DND-41 (cell line): ENCODE data around the gene ARAP1.

ENCODE experiments used
- ATAC-seq: fragments of 200-7000 bp; cut with Tn5 transposase; 3 replicates; pipeline ENCODE4 v1.9.1; 2021; ENCODE audit warnings: low read depth; ENCODE audit not compliant: insufficient read depth
- DNase-seq: peaks from one replicate; pipeline ENCODE4 v3.0.0-alpha.2; 2020
- H2AFZ ChIP-seq: 2 replicates; pipeline ENCODE4 v1.6.0; 2012; ENCODE audit warnings: low read depth, low read length
- H3K27ac ChIP-seq: 2 replicates; pipeline ENCODE4 v1.5.1; 2012; ENCODE audit warnings: low read length, inconsistent platforms
- H3K27me3 ChIP-seq: fragments of 200-600 bp; sonication (generic); 2 replicates; pipeline ENCODE4 v1.6.0; 2012; ENCODE audit warnings: low read length, mild to moderate bottlenecking, inconsistent platforms; ENCODE audit not compliant: insufficient read depth, poor library complexity
- H3K36me3 ChIP-seq: 2 replicates; pipeline ENCODE4 v1.5.1; 2012; ENCODE audit warnings: low read length, inconsistent platforms; ENCODE audit not compliant: insufficient read depth
- H3K4me1 ChIP-seq: 2 replicates; pipeline ENCODE4 v1.5.1; 2012; ENCODE audit warnings: mild to moderate bottlenecking, low read length; ENCODE audit not compliant: insufficient read depth
- H3K4me2 ChIP-seq: 2 replicates; pipeline ENCODE4 v1.6.0; 2012; ENCODE audit warnings: mild to moderate bottlenecking, moderate library complexity, low read length, inconsistent platforms; ENCODE audit not compliant: insufficient read depth
- H3K4me3 ChIP-seq, 2 experiments: fragments of 200-600 bp in 1 of 2; shearing (Covaris generic) in 1 of 2; 2 replicates each; pipeline ENCODE4 v1.5.1; 2012 to 2016; ENCODE audit warnings: inconsistent platforms in 2 of 2, low read length in 2 of 2, mild to moderate bottlenecking in 2 of 2, low read depth in 1 of 2, moderate library complexity in 1 of 2
- H3K79me2 ChIP-seq: 2 replicates; pipeline ENCODE4 v1.6.0; 2012; ENCODE audit warnings: low read length, inconsistent platforms; ENCODE audit not compliant: insufficient read depth
- H3K9ac ChIP-seq: 2 replicates; pipeline ENCODE4 v1.6.0; 2012; ENCODE audit warnings: low read depth, mild to moderate bottlenecking, inconsistent platforms, low read length, moderate library complexity
- H3K9me3 ChIP-seq: 2 replicates; pipeline ENCODE4 v1.5.1; 2012; ENCODE audit warnings: low read length, moderate library complexity, mild to moderate bottlenecking, inconsistent platforms; ENCODE audit not compliant: insufficient read depth, severe bottlenecking
- H4K20me1 ChIP-seq: 2 replicates; pipeline ENCODE4 v1.6.0; 2012; ENCODE audit warnings: low read length; ENCODE audit not compliant: insufficient read depth
- EZH2 ChIP-seq: IDR thresholded peaks from 3 replicates; pipeline ENCODE4 v1.6.1; 2012; ENCODE audit warnings: borderline replicate concordance, low read depth, mild to moderate bottlenecking, moderate library complexity, low read length, inconsistent platforms; ENCODE audit not compliant: severe bottlenecking
- TF ChIP-seq, protein P1 (sequence below): IDR thresholded peaks from 2 replicates; pipeline ENCODE4 v1.5.1; 2012; ENCODE audit warnings: borderline replicate concordance, low read length, moderate library complexity, mild to moderate bottlenecking; ENCODE audit not compliant: poor library complexity, severe bottlenecking; ENCODE audit errors: extremely low read depth

ARAP1 gene

DNA sequence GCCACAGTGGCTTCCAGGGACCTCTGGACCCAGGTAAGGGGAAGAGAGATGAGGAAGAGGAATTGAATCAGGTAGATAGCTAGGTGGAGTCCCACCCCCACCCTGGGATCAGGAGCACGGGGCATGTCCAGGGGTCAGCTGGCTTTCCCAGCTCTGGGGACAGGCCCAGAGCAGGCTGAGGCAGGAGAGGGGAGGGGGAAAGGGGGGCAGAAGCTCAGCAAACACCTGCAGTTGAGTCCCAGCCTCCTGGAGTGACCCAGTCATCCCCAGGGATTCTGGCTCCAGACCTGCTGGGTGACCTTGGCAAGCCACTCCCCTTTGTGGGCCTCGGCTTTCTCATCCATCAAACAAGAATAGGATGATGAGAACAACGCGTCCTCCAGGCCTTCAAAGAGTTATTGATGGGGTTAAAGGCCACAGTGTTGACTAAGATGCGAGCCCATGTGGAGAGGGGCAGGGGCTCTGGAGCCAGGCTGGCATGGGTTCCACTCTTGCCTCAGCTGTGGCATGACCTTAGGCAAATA lies 25.6 kb upstream of the ARAP1 start:
- no peaks in the 10 kb centered on the region for H3K27me3 ChIP-seq
- no peak overlapping the region for H3K4me3 ChIP-seq
- no peak for ATAC-seq
- no peak overlapping the region for H3K9ac ChIP-seq
- H2AFZ ChIP-seq = no peak overlapping the region
- no peaks in the 10 kb centered on the region for H3K9me3 ChIP-seq
- TF ChIP-seq, protein P1, sequence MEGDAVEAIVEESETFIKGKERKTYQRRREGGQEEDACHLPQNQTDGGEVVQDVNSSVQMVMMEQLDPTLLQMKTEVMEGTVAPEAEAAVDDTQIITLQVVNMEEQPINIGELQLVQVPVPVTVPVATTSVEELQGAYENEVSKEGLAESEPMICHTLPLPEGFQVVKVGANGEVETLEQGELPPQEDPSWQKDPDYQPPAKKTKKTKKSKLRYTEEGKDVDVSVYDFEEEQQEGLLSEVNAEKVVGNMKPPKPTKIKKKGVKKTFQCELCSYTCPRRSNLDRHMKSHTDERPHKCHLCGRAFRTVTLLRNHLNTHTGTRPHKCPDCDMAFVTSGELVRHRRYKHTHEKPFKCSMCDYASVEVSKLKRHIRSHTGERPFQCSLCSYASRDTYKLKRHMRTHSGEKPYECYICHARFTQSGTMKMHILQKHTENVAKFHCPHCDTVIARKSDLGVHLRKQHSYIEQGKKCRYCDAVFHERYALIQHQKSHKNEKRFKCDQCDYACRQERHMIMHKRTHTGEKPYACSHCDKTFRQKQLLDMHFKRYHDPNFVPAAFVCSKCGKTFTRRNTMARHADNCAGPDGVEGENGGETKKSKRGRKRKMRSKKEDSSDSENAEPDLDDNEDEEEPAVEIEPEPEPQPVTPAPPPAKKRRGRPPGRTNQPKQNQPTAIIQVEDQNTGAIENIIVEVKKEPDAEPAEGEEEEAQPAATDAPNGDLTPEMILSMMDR = no peak
- TF ChIP-seq EZH2 = no peak
- no peaks in the 10 kb centered on the region for H3K79me2 ChIP-seq
- no peak overlapping the region for H3K27ac ChIP-seq
- H3K36me3 ChIP-seq = no peaks in the 10 kb centered on the region
- H3K4me1 ChIP-seq = peaks cover 12% of the 10 kb centered on the region
- no peak overlapping the region for H3K4me2 ChIP-seq
- no peak for DNase-seq
- peaks cover 10% of the 10 kb centered on the region for H4K20me1 ChIP-seq

DNA sequence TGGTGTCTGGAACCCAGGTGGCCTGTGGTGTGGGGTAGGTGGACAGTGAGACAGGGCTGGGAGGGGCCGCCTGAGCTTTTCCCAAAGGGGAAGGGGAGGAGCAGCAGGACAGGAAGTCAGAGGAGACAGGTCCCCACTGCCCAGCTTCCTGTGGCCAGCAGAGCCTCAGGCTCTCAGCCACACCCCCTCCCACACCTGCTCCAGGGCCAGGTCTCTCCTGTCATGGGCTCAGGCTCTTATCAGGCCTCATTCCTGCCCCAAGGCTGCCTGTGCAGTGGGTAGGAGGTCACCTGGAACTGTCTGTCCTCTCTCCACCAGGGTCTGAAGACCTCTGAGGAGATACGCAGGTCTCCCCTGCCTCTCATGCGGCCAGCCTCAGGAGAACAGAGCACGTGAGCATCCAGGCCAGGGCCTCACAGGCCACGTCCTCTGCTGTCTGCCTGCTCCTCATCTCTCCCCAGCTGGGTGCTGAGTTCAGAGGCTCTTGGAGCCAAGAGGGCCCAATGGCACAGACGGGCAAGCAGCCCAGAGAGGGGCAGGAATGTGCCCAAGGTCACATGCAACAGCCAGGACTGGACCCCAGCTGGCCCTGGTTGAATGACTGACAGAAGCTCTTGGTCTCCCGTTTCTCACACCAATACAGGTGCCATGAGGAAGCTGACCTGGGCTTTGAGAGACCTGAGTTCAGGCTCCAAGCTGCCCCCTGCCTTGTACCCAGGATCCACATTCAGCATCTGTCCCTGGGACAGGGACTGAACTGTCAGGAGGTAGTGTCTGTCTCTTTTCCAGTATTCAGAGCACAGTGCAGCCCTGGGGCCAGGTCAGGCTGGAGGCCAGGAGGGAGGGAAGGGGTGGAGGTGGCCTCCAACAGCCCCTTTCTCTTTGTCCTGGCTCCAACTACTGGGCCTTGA lies 24.9 kb upstream of the ARAP1 start:
- H3K4me3 ChIP-seq = no peak overlapping the region
- peaks cover 10% of the 10 kb centered on the region for H3K4me1 ChIP-seq
- H3K4me2 ChIP-seq = no peak overlapping the region
- H4K20me1 ChIP-seq = peaks cover 10% of the 10 kb centered on the region
- H3K9ac ChIP-seq = no peak overlapping the region
- no peaks in the 10 kb centered on the region for H3K79me2 ChIP-seq
- no peak for ATAC-seq
- no peak for DNase-seq
- no peaks in the 10 kb centered on the region for H3K36me3 ChIP-seq
- H3K27me3 ChIP-seq = no peaks in the 10 kb centered on the region
- TF ChIP-seq, protein P1 = no peak
- TF ChIP-seq EZH2 = no peak
- no peak overlapping the region for H2AFZ ChIP-seq
- no peaks in the 10 kb centered on the region for H3K9me3 ChIP-seq
- no peak overlapping the region for H3K27ac ChIP-seq

DNA sequence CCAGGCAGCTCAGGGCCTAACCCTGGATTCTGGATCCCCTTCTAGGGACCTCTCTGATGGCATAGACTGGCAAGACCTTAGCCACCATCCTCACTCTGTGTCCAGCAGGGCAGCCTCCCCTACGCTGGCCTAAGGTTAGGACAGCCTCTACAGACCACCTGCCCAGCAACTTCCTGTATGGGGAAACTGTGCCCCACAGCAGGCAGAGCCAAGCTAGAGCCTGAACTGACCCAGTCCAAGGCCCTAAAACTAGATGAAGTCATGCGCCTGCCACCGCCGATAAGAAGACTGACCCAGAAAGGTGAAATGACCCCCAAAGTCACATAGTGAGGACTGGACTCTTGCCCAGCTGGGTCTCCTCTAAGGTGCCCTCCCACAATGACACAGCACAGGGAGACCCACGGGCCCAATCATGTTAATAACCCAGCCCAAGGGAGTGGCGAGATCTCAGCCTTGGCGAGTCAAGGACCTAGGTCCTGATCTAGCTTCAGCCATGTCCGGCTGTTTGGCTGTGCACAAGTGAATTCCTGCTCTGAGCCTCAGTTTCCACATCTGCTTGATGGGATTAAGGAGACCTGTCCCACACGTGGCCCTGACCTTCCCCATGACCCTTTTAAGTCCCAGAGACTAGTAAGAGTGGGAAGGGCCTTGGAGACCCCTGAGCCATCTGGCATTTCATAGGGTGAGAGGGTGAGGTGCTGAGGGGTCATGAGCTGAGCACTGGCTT lies 24.1 kb upstream of the ARAP1 start:
- TF ChIP-seq, protein P1 = no peak
- no peak for TF ChIP-seq EZH2
- Histone ChIP-seq H3K27ac (no peak overlapping the region), H3K4me2 (no peak overlapping the region), H3K4me1 (peaks cover 6% of the 10 kb centered on the region), H3K36me3 (no peaks in the 10 kb centered on the region), H3K79me2 (no peaks in the 10 kb centered on the region), H3K4me3 (no peak overlapping the region), H3K9me3 (no peaks in the 10 kb centered on the region), H3K27me3 (no peaks in the 10 kb centered on the region), H2AFZ (no peak overlapping the region), H4K20me1 (peaks cover 10% of the 10 kb centered on the region), H3K9ac (no peak overlapping the region)
- no peak for DNase-seq
- ATAC-seq = no peak
